HepG2 (cell line): ENCODE results near the gene MTCH1. TPM values are rescaled to one million over a fixed set of nuclear protein-coding genes. Genes with fewer than 3 reads are reported as not detected.

Experiments used
- ARID2 ChIP-seq: sonication (generic); formaldehyde crosslinking; IDR thresholded peaks from 2 replicates; pipeline ENCODE4 v1.8.1; 2022; ENCODE audit warnings: mild to moderate bottlenecking, missing genetic modification reagents, borderline replicate concordance
- FOXC1 ChIP-seq: sonication (generic); formaldehyde crosslinking; IDR thresholded peaks from 2 replicates; pipeline ENCODE4 v1.8.0; 2022; ENCODE audit warnings: mild to moderate bottlenecking, missing genetic modification reagents, borderline replicate concordance
- FOXK1 ChIP-seq: sonication (generic); formaldehyde crosslinking; IDR thresholded peaks from 2 replicates; pipeline ENCODE4 v1.4.0; 2020; ENCODE audit warnings: low read depth, missing genetic modification reagents, borderline replicate concordance
- HNF4G ChIP-seq, 2 experiments: sonication (generic) in 1 of 2; formaldehyde crosslinking in 1 of 2; IDR thresholded peaks; 2 replicates each; pipeline versions ENCODE4 v1.4.0 to v1.6.1; 2011 to 2020; ENCODE audit warnings: borderline replicate concordance in 2 of 2, low read depth in 2 of 2, mild to moderate bottlenecking in 2 of 2, low read length in 1 of 2, missing genetic modification reagents in 1 of 2, moderate library complexity in 1 of 2
- JUN ChIP-seq: sonication (generic); formaldehyde crosslinking; IDR thresholded peaks from 2 replicates; pipeline ENCODE4 v1.4.0; 2020; ENCODE audit warnings: mild to moderate bottlenecking, missing genetic modification reagents
- KMT2A ChIP-seq: sonication (generic); formaldehyde crosslinking; IDR thresholded peaks from 2 replicates; pipeline ENCODE4 v1.4.0; 2020; ENCODE audit warnings: missing genetic modification reagents
- MXD4 ChIP-seq: IDR thresholded peaks from 2 replicates; pipeline ENCODE4 v1.6.1; 2016; ENCODE audit warnings: mild to moderate bottlenecking, missing biosample characterization, missing genetic modification reagents
- NFYC ChIP-seq: IDR thresholded peaks from 2 replicates; pipeline ENCODE4 v1.6.1; 2016; ENCODE audit warnings: missing genetic modification reagents, missing compliant biosample characterization
- PCBP1 ChIP-seq: fragments of 200-400 bp; formaldehyde crosslinking; IDR thresholded peaks from 2 replicates; pipeline ENCODE4 v1.6.1; 2017; ENCODE audit warnings: mild to moderate bottlenecking, low read depth, low read length, borderline replicate concordance
- TCF7L2 ChIP-seq: IDR thresholded peaks from 2 replicates; pipeline ENCODE4 v1.6.1; 2011; ENCODE audit warnings: mild to moderate bottlenecking, low read depth, low read length, moderate library complexity
- ZFP41 ChIP-seq: sonication (generic); formaldehyde crosslinking; IDR thresholded peaks from 2 replicates; pipeline ENCODE4 v1.4.0; 2020; ENCODE audit warnings: mild to moderate bottlenecking, missing genetic modification reagents, borderline replicate concordance
- ZNF280B ChIP-seq: sonication (generic); formaldehyde crosslinking; IDR thresholded peaks from 2 replicates; pipeline ENCODE4 v1.5.0; 2020; ENCODE audit warnings: missing genetic modification reagents, mild to moderate bottlenecking, borderline replicate concordance
- ZNF282 ChIP-seq: fragments of 450-650 bp; IDR thresholded peaks from 2 replicates; pipeline ENCODE4 v1.6.1; 2018; ENCODE audit not compliant: partially characterized antibody
- polyA plus RNA-seq, 8 experiments: library from polyadenylated mRNA; depleted of rRNA in 3 of 8; stranded (reverse) in 7 of 8; unstranded in 1 of 8; fragments of >200 nt; fragmentation: Illumina TruSeq in 4 of 8; extraction: Trizol in 4 of 8; gene quantifications; 2 replicates each; pipeline versions ENCODE4 v1.2.1 to v1.2.3, GENCODE V29; 2011 to 2016; ENCODE audit warnings: low read depth in 4 of 8, missing spikeins in 1 of 8, mixed read lengths in 1 of 8; ENCODE audit not compliant: insufficient read depth in 1 of 8
- total RNA-seq, 5 experiments: library from RNA; depleted of rRNA; stranded (reverse); fragments of >200 nt; fragmentation: Illumina TruSeq; extraction: Trizol; gene quantifications; 2 replicates each; pipeline ENCODE4 v1.2.3, GENCODE V29; 2016; ENCODE audit warnings: low read depth in 1 of 5
- TF ChIP-seq, protein P1 (sequence below): sonication (generic); formaldehyde crosslinking; IDR thresholded peaks from 2 replicates; pipeline ENCODE4 v1.8.0; 2022; ENCODE audit warnings: missing genetic modification reagents, mild to moderate bottlenecking, moderate library complexity, borderline replicate concordance
- TF ChIP-seq, protein P2 (sequence below): sonication (generic); formaldehyde crosslinking; IDR thresholded peaks from 2 replicates; pipeline ENCODE4 v1.4.0; 2020; ENCODE audit warnings: missing genetic modification reagents, borderline replicate concordance
- TF ChIP-seq, protein P3 (sequence below): IDR thresholded peaks from 2 replicates; pipeline ENCODE4 v1.6.1; 2018; ENCODE audit warnings: missing genetic modification reagents, mild to moderate bottlenecking, missing compliant biosample characterization
- TF ChIP-seq, protein P4 (sequence below): IDR thresholded peaks from 2 replicates; pipeline ENCODE4 v1.6.1; 2016; ENCODE audit warnings: missing genetic modification reagents, missing compliant biosample characterization

Gene MTCH1
- total and polyA plus RNA-seq, 2 of the 13 experiments (the other 11 are each of a cell fraction or from before 2014, with no cell fraction given): 86.2 to 144 TPM

GRCh38 chr6:37029249-37029971 lies 43.4 kb upstream of the MTCH1 start (continued):
- peak; percentile 78; the same call in 1 of the 2 replicates for TF ChIP-seq FOXK1 (CRISPR knock-in tag)
- no peak for TF ChIP-seq PCBP1
- no peak for TF ChIP-seq TCF7L2
- TF ChIP-seq NFYC (CRISPR knock-in tag): no peak
- TF ChIP-seq FOXC1 (CRISPR knock-in tag): no peak
- TF ChIP-seq JUN (CRISPR knock-in tag): peak; percentile 38; the same call in 1 of the 2 replicates
- TF ChIP-seq, protein P1, sequence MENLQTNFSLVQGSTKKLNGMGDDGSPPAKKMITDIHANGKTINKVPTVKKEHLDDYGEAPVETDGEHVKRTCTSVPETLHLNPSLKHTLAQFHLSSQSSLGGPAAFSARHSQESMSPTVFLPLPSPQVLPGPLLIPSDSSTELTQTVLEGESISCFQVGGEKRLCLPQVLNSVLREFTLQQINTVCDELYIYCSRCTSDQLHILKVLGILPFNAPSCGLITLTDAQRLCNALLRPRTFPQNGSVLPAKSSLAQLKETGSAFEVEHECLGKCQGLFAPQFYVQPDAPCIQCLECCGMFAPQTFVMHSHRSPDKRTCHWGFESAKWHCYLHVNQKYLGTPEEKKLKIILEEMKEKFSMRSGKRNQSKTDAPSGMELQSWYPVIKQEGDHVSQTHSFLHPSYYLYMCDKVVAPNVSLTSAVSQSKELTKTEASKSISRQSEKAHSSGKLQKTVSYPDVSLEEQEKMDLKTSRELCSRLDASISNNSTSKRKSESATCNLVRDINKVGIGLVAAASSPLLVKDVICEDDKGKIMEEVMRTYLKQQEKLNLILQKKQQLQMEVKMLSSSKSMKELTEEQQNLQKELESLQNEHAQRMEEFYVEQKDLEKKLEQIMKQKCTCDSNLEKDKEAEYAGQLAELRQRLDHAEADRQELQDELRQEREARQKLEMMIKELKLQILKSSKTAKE (CRISPR knock-in tag): no peak
- TF ChIP-seq HNF4G (IDR thresholded peaks at IDR 0.05; ENCODE audit: borderline replicate concordance, low read depth, low read length): no peak
- no peak for TF ChIP-seq HNF4G (CRISPR knock-in tag; IDR thresholded peaks at IDR 0.05; ENCODE audit: borderline replicate concordance, low read depth)
- TF ChIP-seq, protein P2, sequence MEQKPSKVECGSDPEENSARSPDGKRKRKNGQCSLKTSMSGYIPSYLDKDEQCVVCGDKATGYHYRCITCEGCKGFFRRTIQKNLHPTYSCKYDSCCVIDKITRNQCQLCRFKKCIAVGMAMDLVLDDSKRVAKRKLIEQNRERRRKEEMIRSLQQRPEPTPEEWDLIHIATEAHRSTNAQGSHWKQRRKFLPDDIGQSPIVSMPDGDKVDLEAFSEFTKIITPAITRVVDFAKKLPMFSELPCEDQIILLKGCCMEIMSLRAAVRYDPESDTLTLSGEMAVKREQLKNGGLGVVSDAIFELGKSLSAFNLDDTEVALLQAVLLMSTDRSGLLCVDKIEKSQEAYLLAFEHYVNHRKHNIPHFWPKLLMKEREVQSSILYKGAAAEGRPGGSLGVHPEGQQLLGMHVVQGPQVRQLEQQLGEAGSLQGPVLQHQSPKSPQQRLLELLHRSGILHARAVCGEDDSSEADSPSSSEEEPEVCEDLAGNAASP (CRISPR knock-in tag): peak; percentile 76
- TF ChIP-seq, protein P3, sequence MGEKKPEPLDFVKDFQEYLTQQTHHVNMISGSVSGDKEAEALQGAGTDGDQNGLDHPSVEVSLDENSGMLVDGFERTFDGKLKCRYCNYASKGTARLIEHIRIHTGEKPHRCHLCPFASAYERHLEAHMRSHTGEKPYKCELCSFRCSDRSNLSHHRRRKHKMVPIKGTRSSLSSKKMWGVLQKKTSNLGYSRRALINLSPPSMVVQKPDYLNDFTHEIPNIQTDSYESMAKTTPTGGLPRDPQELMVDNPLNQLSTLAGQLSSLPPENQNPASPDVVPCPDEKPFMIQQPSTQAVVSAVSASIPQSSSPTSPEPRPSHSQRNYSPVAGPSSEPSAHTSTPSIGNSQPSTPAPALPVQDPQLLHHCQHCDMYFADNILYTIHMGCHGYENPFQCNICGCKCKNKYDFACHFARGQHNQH (CRISPR knock-in tag): peak; percentile 76; the same call in 1 of the 2 replicates
- no peak; the same call in 1 of the 2 replicates for TF ChIP-seq ZNF280B (CRISPR knock-in tag)
- no peak for TF ChIP-seq ZNF282
- peak; percentile 76 for TF ChIP-seq MXD4 (CRISPR knock-in tag)
- TF ChIP-seq ARID2 (CRISPR knock-in tag): no peak
- TF ChIP-seq, protein P4, sequence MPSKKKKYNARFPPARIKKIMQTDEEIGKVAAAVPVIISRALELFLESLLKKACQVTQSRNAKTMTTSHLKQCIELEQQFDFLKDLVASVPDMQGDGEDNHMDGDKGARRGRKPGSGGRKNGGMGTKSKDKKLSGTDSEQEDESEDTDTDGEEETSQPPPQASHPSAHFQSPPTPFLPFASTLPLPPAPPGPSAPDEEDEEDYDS (CRISPR knock-in tag): peak; percentile 38; the same call in 1 of the 2 replicates
- no peak for TF ChIP-seq KMT2A (CRISPR knock-in tag)
- TF ChIP-seq ZFP41: no peak
